ENCODE data around the gene NCAPG2. TPM values are rescaled to one million over a fixed set of nuclear protein-coding genes. Genes with fewer than 3 reads are reported as not detected.
A peak's percentile ranks its signal among the peaks of the same experiment; 100 is the strongest.

Gene NCAPG2
- total and polyA plus RNA-seq, 2 donors (not counting 1 experiment from before 2014, with no cell fraction given): 10.9 to 18.7 TPM

- no peaks in the 10 kb centered on the region for H3K27me3 ChIP-seq (ENCODE audit: control insufficient read depth, insufficient read depth, low read length)
- H2AFZ ChIP-seq (ENCODE audit: low read length): no peak overlapping the region
- H3K9me3 ChIP-seq (ENCODE audit: control insufficient read depth, insufficient read depth, low read depth, low read length): no peaks in the 10 kb centered on the region
- H3K4me2 ChIP-seq (ENCODE audit: extremely low read depth, insufficient read depth, low read length): no peak overlapping the region
- TF ChIP-seq CTCF (conservative IDR thresholded peaks at IDR 0.05 in 1 of 2, IDR thresholded peaks at IDR 0.05 in 1 of 2; ENCODE audit: low read depth in 1 of 2, low read length in 2 of 2) (no peak), EZH2 (IDR thresholded peaks at IDR 0.05; ENCODE audit: low read length, missing control alignments) (no peak)
- H3K4me3 ChIP-seq (replicated peaks in 1 of 4; ENCODE audit: control extremely low read depth in 1 of 4, insufficient read depth in 1 of 4, low read depth in 3 of 4, low read length in 4 of 4): no peak overlapping the region
- peaks cover 5% of the 10 kb centered on the region for H3K36me3 ChIP-seq (ENCODE audit: control insufficient read depth, insufficient read depth, low read length)
- no peaks in the 10 kb centered on the region for H3K79me2 ChIP-seq (ENCODE audit: control insufficient read depth, insufficient read depth, low read length)
- no peaks in the 10 kb centered on the region for H3K4me1 ChIP-seq (ENCODE audit: control insufficient read depth, extremely low read depth, insufficient read depth, low read length)
- no peak overlapping the region for H3K9ac ChIP-seq (ENCODE audit: insufficient read depth, low read length)
- no peak for DNase-seq (ENCODE audit: low read depth in 2 of 2)
- H4K20me1 ChIP-seq (ENCODE audit: control insufficient read depth, extremely low read depth, insufficient read depth, low read length): no peaks in the 10 kb centered on the region
- H3K27ac ChIP-seq (ENCODE audit: insufficient read depth, low read length): no peak overlapping the region
These were observed 40.2 kb downstream of the NCAPG2 start for GRCh38 chr7:158664406-158664805.

- Histone ChIP-seq H3K4me2 (ENCODE audit: extremely low read depth, insufficient read depth, low read length) (no peak overlapping the region), H4K20me1 (ENCODE audit: control insufficient read depth, extremely low read depth, insufficient read depth, low read length) (no peaks in the 10 kb centered on the region), H3K4me1 (ENCODE audit: control insufficient read depth, extremely low read depth, insufficient read depth, low read length) (no peaks in the 10 kb centered on the region), H3K27me3 (ENCODE audit: control insufficient read depth, insufficient read depth, low read length) (no peaks in the 10 kb centered on the region), H3K36me3 (ENCODE audit: control insufficient read depth, insufficient read depth, low read length) (peaks cover 5% of the 10 kb centered on the region), H3K4me3 (replicated peaks in 1 of 4; ENCODE audit: control extremely low read depth in 1 of 4, insufficient read depth in 1 of 4, low read depth in 3 of 4, low read length in 4 of 4) (no peak overlapping the region), H3K9ac (ENCODE audit: insufficient read depth, low read length) (no peak overlapping the region), H3K9me3 (ENCODE audit: control insufficient read depth, insufficient read depth, low read depth, low read length) (no peaks in the 10 kb centered on the region), H3K27ac (ENCODE audit: insufficient read depth, low read length) (no peak overlapping the region), H2AFZ (ENCODE audit: low read length) (no peak overlapping the region), H3K79me2 (ENCODE audit: control insufficient read depth, insufficient read depth, low read length) (no peaks in the 10 kb centered on the region)
- no peak for TF ChIP-seq EZH2 (IDR thresholded peaks at IDR 0.05; ENCODE audit: low read length, missing control alignments)
- no peak for TF ChIP-seq CTCF (conservative IDR thresholded peaks at IDR 0.05 in 1 of 2, IDR thresholded peaks at IDR 0.05 in 1 of 2; ENCODE audit: low read depth in 1 of 2, low read length in 2 of 2)
- DNase-seq (ENCODE audit: low read depth in 2 of 2): no peak
These were observed 41.2 kb downstream of the NCAPG2 start for GRCh38 chr7:158663428-158663741.

GRCh38 chr7:158662610-158663427 lies 41.8 kb downstream of the NCAPG2 start:
- no peak overlapping the region for H3K4me3 ChIP-seq (replicated peaks in 1 of 4; ENCODE audit: control extremely low read depth in 1 of 4, insufficient read depth in 1 of 4, low read depth in 3 of 4, low read length in 4 of 4)
- no peaks in the 10 kb centered on the region for H3K79me2 ChIP-seq (ENCODE audit: control insufficient read depth, insufficient read depth, low read length)
- H3K27ac ChIP-seq (ENCODE audit: insufficient read depth, low read length): no peak overlapping the region
- no peak overlapping the region for H3K9ac ChIP-seq (ENCODE audit: insufficient read depth, low read length)
- TF ChIP-seq CTCF (conservative IDR thresholded peaks at IDR 0.05 in 1 of 2, IDR thresholded peaks at IDR 0.05 in 1 of 2; ENCODE audit: low read depth in 1 of 2, low read length in 2 of 2) (no peak), EZH2 (IDR thresholded peaks at IDR 0.05; ENCODE audit: low read length, missing control alignments) (no peak)
- H4K20me1 ChIP-seq (ENCODE audit: control insufficient read depth, extremely low read depth, insufficient read depth, low read length): no peaks in the 10 kb centered on the region
- DNase-seq (ENCODE audit: low read depth in 2 of 2): no peak
- no peaks in the 10 kb centered on the region for H3K9me3 ChIP-seq (ENCODE audit: control insufficient read depth, insufficient read depth, low read depth, low read length)
- peaks cover 5% of the 10 kb centered on the region for H3K36me3 ChIP-seq (ENCODE audit: control insufficient read depth, insufficient read depth, low read length)
- peak overlapping the region; percentile 27 for H2AFZ ChIP-seq (ENCODE audit: low read length)
- no peak overlapping the region for H3K4me2 ChIP-seq (ENCODE audit: extremely low read depth, insufficient read depth, low read length)
- no peaks in the 10 kb centered on the region for H3K27me3 ChIP-seq (ENCODE audit: control insufficient read depth, insufficient read depth, low read length)
- H3K4me1 ChIP-seq (ENCODE audit: control insufficient read depth, extremely low read depth, insufficient read depth, low read length): no peaks in the 10 kb centered on the region
